ENCODE results near the gene PLCB4. TPM values are rescaled to one million over a fixed set of nuclear protein-coding genes. Genes with fewer than 3 reads are reported as not detected.
A peak's percentile ranks its signal among the peaks of the same experiment; 100 is the strongest.

The PLCB4 gene
- total RNA-seq, 6 experiments from 2014 or later = 71.8 to 95.7 (median 79.1) TPM

GRCh38 chr20:9298906-9299305 is 230.0 kb downstream of the PLCB4 start:
- Mint-ChIP-seq H3K36me3 (ENCODE audit: low read depth) (peaks cover 17% of the 10 kb centered on the region), H3K9me3 (no peaks in the 10 kb centered on the region), H3K4me3 (no peak overlapping the region), H3K4me1 (ENCODE audit: low read depth) (peaks cover 57% of the 10 kb centered on the region), H3K27ac (no peak overlapping the region), H3K27me3 (ENCODE audit: insufficient read depth) (no peaks in the 10 kb centered on the region; the same call in 1 of the 2 replicates)
- DNase-seq = no peak
- no peak for TF ChIP-seq CTCF (IDR thresholded peaks at IDR 0.05)

DNA sequence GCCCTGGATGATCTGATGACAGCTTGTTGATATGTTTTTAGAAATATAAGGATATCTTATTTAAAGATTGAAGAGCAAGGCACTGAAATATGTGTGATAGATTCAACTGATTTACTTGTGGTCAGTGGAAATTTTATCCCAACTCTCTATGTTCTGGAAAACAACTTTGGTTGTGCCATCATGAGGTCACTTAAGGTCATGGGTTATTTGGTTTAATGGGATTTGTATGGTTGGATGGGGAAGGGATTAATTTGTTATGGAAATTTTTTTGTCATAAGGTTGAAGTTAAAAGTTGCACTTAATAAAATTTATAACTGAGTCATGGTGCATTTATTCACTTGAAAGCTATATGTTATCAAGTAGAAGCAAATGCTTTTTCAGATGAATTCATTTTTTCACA is 231.2 kb downstream of the PLCB4 start:
- Mint-ChIP-seq H3K36me3 (ENCODE audit: low read depth) (peaks cover 20% of the 10 kb centered on the region), H3K9me3 (no peaks in the 10 kb centered on the region), H3K27me3 (ENCODE audit: insufficient read depth) (no peaks in the 10 kb centered on the region; the same call in 1 of the 2 replicates), H3K4me1 (ENCODE audit: low read depth) (peaks cover 52% of the 10 kb centered on the region), H3K4me3 (no peak overlapping the region), H3K27ac (peak overlapping the region; percentile 40; the same call in 1 of the 2 replicates)
- DNase-seq = no peak
- TF ChIP-seq CTCF (IDR thresholded peaks at IDR 0.05) = no peak

DNA sequence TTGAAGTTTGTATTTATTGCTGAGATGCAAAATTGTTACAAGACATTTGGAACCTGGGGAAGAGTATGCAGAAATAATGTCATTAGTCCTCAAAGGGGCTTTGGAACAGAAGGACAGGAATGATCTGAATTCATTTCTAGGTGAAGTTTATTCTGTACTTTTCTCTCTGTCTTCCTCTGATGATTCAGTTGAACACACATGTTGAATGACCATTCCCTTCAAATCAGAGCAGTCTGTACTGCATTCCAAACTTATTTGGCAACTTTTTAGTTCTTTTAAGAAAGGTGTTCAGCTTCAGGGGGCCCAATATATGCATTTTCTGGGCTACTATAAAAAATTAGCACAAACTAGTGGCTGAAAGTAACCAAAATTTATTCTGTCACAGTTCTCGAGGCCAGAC is 231.6 kb downstream of the PLCB4 start:
- H3K27me3 Mint-ChIP-seq (ENCODE audit: insufficient read depth) = no peaks in the 10 kb centered on the region; the same call in 1 of the 2 replicates
- no peak for TF ChIP-seq CTCF (IDR thresholded peaks at IDR 0.05)
- peak overlapping the region; percentile 40; the same call in 1 of the 2 replicates for H3K27ac Mint-ChIP-seq
- peaks cover 53% of the 10 kb centered on the region for H3K4me1 Mint-ChIP-seq (ENCODE audit: low read depth)
- no peak for DNase-seq
- H3K36me3 Mint-ChIP-seq (ENCODE audit: low read depth) = peaks cover 20% of the 10 kb centered on the region
- no peak overlapping the region for H3K4me3 Mint-ChIP-seq
- no peaks in the 10 kb centered on the region for H3K9me3 Mint-ChIP-seq

DNA sequence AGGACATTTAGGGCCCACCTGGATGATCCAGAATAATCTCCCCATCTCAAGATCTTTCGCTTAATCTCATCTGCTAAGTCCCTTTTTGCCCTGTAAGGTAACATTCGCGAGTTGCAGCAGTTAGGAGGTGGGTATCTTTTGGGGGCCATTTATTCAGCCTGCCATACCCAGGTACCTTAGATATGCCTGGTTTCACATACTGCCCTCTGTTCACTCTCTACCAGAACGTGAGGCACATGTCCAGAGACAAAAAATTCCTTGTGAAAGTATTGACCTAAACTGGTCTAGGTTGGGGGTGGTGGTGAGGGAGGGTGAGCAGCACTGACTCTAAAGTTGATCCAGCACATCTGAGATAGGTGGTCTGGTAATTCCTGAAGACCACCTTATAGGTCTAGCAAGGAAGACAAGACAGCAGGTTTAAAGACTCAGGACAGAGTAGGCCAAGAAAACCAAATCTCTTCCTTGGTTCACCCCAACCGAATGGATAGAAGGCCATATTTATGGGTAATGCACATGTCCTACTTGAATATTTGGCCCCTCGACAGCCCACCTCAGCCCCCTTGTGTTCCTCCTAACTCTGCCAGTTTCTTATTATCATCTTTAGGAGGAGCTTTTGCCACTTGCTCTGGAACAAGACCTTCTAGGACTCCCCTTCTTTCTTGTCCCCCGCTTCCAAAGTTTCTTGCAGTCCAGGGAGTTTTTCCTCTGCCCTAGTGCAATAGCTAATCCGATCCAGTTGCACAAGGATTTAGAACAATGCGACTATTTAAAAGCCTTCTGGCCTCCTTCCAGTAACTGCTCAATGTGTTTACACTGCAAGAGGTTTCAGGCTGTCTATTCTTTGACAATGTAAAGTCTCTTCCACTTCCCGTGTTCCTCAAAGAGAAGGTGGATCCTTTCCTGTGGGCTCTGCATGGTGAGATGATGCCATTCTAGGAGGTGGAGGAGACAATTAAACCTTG is 232.5 kb downstream of the PLCB4 start:
- Mint-ChIP-seq H3K27me3 (ENCODE audit: insufficient read depth) (no peaks in the 10 kb centered on the region; the same call in 1 of the 2 replicates), H3K36me3 (ENCODE audit: low read depth) (peaks cover 20% of the 10 kb centered on the region), H3K4me3 (peak overlapping the region; percentile 30; the same call in 1 of the 2 replicates), H3K9me3 (no peaks in the 10 kb centered on the region), H3K4me1 (ENCODE audit: low read depth) (peaks cover 62% of the 10 kb centered on the region), H3K27ac (peak overlapping the region; percentile 48)
- no peak for TF ChIP-seq CTCF (IDR thresholded peaks at IDR 0.05)
- peak; percentile 13 for DNase-seq

- Mint-ChIP-seq H3K4me3 (no peak overlapping the region; the same call in 1 of the 2 replicates), H3K27ac (peak overlapping the region; percentile 48), H3K36me3 (ENCODE audit: low read depth) (peaks cover 23% of the 10 kb centered on the region), H3K27me3 (ENCODE audit: insufficient read depth) (no peaks in the 10 kb centered on the region; the same call in 1 of the 2 replicates), H3K4me1 (ENCODE audit: low read depth) (peaks cover 69% of the 10 kb centered on the region), H3K9me3 (no peaks in the 10 kb centered on the region)
- no peak for DNase-seq
- no peak for TF ChIP-seq CTCF (IDR thresholded peaks at IDR 0.05)
Observed at GRCh38 chr20:9302091-9302462, 233.2 kb downstream of the PLCB4 start.

All from HFFc6 (cell line).